HG02571 (cell line): ENCODE data around the gene LLGL1.

ENCODE experiments used
- ATAC-seq: cut with Tn5 transposase; IDR thresholded peaks from one replicate; pipeline ENCODE4 v1.9.1; 2021; ENCODE audit warnings: mild to moderate bottlenecking, moderate library complexity; ENCODE audit not compliant: unreplicated experiment

LLGL1 gene

GRCh38 chr17:18250708-18251107 lies 25.3 kb downstream of the LLGL1 start:
- ATAC-seq, result no peak

GRCh38 chr17:18251204-18251603 lies 25.8 kb downstream of the LLGL1 start:
- ATAC-seq, result no peak

GRCh38 chr17:18252160-18252559 lies 26.7 kb downstream of the LLGL1 start:
- no peak for ATAC-seq

- ATAC-seq, result no peak
Observed at GRCh38 chr17:18253187-18253884, 27.9 kb downstream of the LLGL1 start.

GRCh38 chr17:18253947-18254821 lies 28.7 kb downstream of the LLGL1 start:
- no peak for ATAC-seq

- ATAC-seq, result no peak
Observed at GRCh38 chr17:18254888-18255649, 29.6 kb downstream of the LLGL1 start.

GRCh38 chr17:18256351-18256750 lies 30.9 kb downstream of the LLGL1 start:
- no peak for ATAC-seq

- no peak for ATAC-seq
Observed at GRCh38 chr17:18256776-18257175, 31.3 kb downstream of the LLGL1 start.

GRCh38 chr17:18257268-18257981 lies 32.0 kb downstream of the LLGL1 start:
- no peak for ATAC-seq

- ATAC-seq, result no peak
Observed at GRCh38 chr17:18257982-18258355, 32.5 kb downstream of the LLGL1 start.

- ATAC-seq, result no peak
Observed at GRCh38 chr17:18258356-18259038, 33.1 kb downstream of the LLGL1 start, which contains the start of gene FLII. TSS of gene FLII (minus strand) at chr17:18258738. CDS start at chr17:18258690, 48 bp downstream.

- ATAC-seq, result no peak
Observed at GRCh38 chr17:18259621-18260331, 34.3 kb downstream of the LLGL1 start.

- ATAC-seq, result peak; percentile 77
Observed at GRCh38 chr17:18260332-18261145, 35.1 kb downstream of the LLGL1 start, which contains the start of gene MIEF2. TSS of gene MIEF2 (plus strand) at chr17:18260662. CDS start at chr17:18262721, 2,059 bp downstream.

- ATAC-seq, result no peak
Observed at GRCh38 chr17:18261146-18261515, 35.7 kb downstream of the LLGL1 start.

- ATAC-seq, result no peak
Observed at GRCh38 chr17:18261659-18262058, 36.2 kb downstream of the LLGL1 start.

GRCh38 chr17:18262111-18262510 lies 36.7 kb downstream of the LLGL1 start:
- no peak for ATAC-seq

- ATAC-seq, result no peak
Observed at GRCh38 chr17:18262641-18263040, 37.2 kb downstream of the LLGL1 start.

GRCh38 chr17:18263885-18264682 lies 38.6 kb downstream of the LLGL1 start:
- no peak for ATAC-seq
